Progenitor cell of endocrine pancreas (in vitro differentiated cells): ENCODE measurements around the gene PRRC2B. TPM values are rescaled to one million over a fixed set of nuclear protein-coding genes. Genes with fewer than 3 reads are reported as not detected.
A peak's percentile ranks its signal among the peaks of the same experiment; 100 is the strongest.

Source experiments
- DNase-seq: peaks from one replicate; pipeline ENCODE4 v3.0.0; 2021; ENCODE audit warnings: low spot score; ENCODE audit not compliant: unreplicated experiment
- H3K27ac Mint-ChIP-seq: 2 replicates; pipeline ENCODE4 v1.8.0; 2021; ENCODE audit warnings: mild to moderate bottlenecking, moderate library complexity, mixed read lengths
- H3K27me3 Mint-ChIP-seq: 2 replicates; pipeline ENCODE4 v1.8.0; 2021; ENCODE audit warnings: mixed read lengths
- H3K36me3 Mint-ChIP-seq: 2 replicates; pipeline ENCODE4 v1.8.0; 2022; ENCODE audit warnings: mixed read lengths; ENCODE audit not compliant: insufficient read depth
- H3K4me1 Mint-ChIP-seq: 2 replicates; pipeline ENCODE4 v1.8.0; 2021; ENCODE audit warnings: low read depth, mixed read lengths
- H3K4me3 Mint-ChIP-seq: 2 replicates; pipeline ENCODE4 v1.8.0; 2021; ENCODE audit warnings: low read depth, mild to moderate bottlenecking, moderate library complexity, mixed read lengths
- H3K9me3 Mint-ChIP-seq: 2 replicates; pipeline ENCODE4 v1.8.0; 2021; ENCODE audit warnings: low read depth, mixed read lengths
- CTCF ChIP-seq: fragments of 200-600 bp; sonication (generic); IDR thresholded peaks from one replicate; pipeline ENCODE4 v1.5.0; 2021; ENCODE audit warnings: antibody characterized with exemption, mild to moderate bottlenecking; ENCODE audit not compliant: unreplicated experiment
- total RNA-seq: library from RNA; stranded (reverse); gene quantifications from 2 replicates; pipeline ENCODE4 v1.2.1, GENCODE V29; 2021

Gene PRRC2B
- total RNA-seq, 1 donor from 2014 or later = 460 TPM

GRCh38 chr9:131419026-131419614 lies 25.2 kb downstream of the PRRC2B start:
- no peak for TF ChIP-seq CTCF
- peaks cover under 1% of the 10 kb centered on the region for H3K9me3 Mint-ChIP-seq
- H3K4me1 Mint-ChIP-seq = peaks cover 57% of the 10 kb centered on the region
- H3K27ac Mint-ChIP-seq = peak overlapping the region; percentile 96
- DNase-seq = no peak
- no peaks in the 10 kb centered on the region for H3K27me3 Mint-ChIP-seq
- no peak overlapping the region for H3K4me3 Mint-ChIP-seq
- H3K36me3 Mint-ChIP-seq = peaks cover 12% of the 10 kb centered on the region

GRCh38 chr9:131419716-131420115 lies 25.8 kb downstream of the PRRC2B start:
- no peak overlapping the region for H3K4me3 Mint-ChIP-seq
- H3K36me3 Mint-ChIP-seq = peaks cover 7% of the 10 kb centered on the region
- no peaks in the 10 kb centered on the region for H3K9me3 Mint-ChIP-seq
- peak overlapping the region; percentile 86 for H3K27ac Mint-ChIP-seq
- H3K4me1 Mint-ChIP-seq = peaks cover 57% of the 10 kb centered on the region
- DNase-seq = no peak
- no peaks in the 10 kb centered on the region for H3K27me3 Mint-ChIP-seq
- TF ChIP-seq CTCF = no peak

GRCh38 chr9:131420980-131421624 lies 27.2 kb downstream of the PRRC2B start:
- H3K27ac Mint-ChIP-seq = peak overlapping the region; percentile 82
- peaks cover 3% of the 10 kb centered on the region for H3K36me3 Mint-ChIP-seq
- TF ChIP-seq CTCF = no peak
- H3K4me3 Mint-ChIP-seq = no peak overlapping the region
- H3K9me3 Mint-ChIP-seq = no peaks in the 10 kb centered on the region
- no peak for DNase-seq
- H3K27me3 Mint-ChIP-seq = no peaks in the 10 kb centered on the region
- H3K4me1 Mint-ChIP-seq = peaks cover 57% of the 10 kb centered on the region

- H3K36me3 Mint-ChIP-seq = peaks cover 2% of the 10 kb centered on the region
- no peaks in the 10 kb centered on the region for H3K27me3 Mint-ChIP-seq
- no peak for TF ChIP-seq CTCF
- H3K4me1 Mint-ChIP-seq = peaks cover 53% of the 10 kb centered on the region
- H3K27ac Mint-ChIP-seq = peak overlapping the region; percentile 82
- no peaks in the 10 kb centered on the region for H3K9me3 Mint-ChIP-seq
- H3K4me3 Mint-ChIP-seq = no peak overlapping the region
- DNase-seq = no peak
These were observed 27.8 kb downstream of the PRRC2B start for GRCh38 chr9:131421691-131422090.

- H3K4me3 Mint-ChIP-seq = no peak overlapping the region
- DNase-seq = no peak
- peak overlapping the region; percentile 89 for H3K27ac Mint-ChIP-seq
- no peaks in the 10 kb centered on the region for H3K27me3 Mint-ChIP-seq
- peaks cover 50% of the 10 kb centered on the region for H3K4me1 Mint-ChIP-seq
- no peaks in the 10 kb centered on the region for H3K9me3 Mint-ChIP-seq
- peaks cover 3% of the 10 kb centered on the region for H3K36me3 Mint-ChIP-seq
- no peak for TF ChIP-seq CTCF
These were observed 28.4 kb downstream of the PRRC2B start for GRCh38 chr9:131422241-131422792.
